Ramos (cell line): ENCODE data around the gene PTPRG.

ENCODE experiments used
- in situ Hi-C: fragments of 300-500 bp; cut with MboI; formaldehyde crosslinking; loops from one replicate; pipeline ENCODE4 v1.14.3; 2022; ENCODE audit warnings: low sequenced_read_pairs; ENCODE audit not compliant: unreplicated experiment

PTPRG gene

GRCh38 chr3:61582287-61582686, 20.9 kb downstream of the PTPRG start:
- in situ Hi-C loops, result no loop called here

GRCh38 chr3:61582846-61583245, 21.5 kb downstream of the PTPRG start:
- in situ Hi-C loops, result no loop called here

GRCh38 chr3:61583890-61584875, 22.8 kb downstream of the PTPRG start:
- in situ Hi-C loops, result no loop called here

- in situ Hi-C loops, result no loop called here
Observed at GRCh38 chr3:61589856-61590255, 28.5 kb downstream of the PTPRG start.

- in situ Hi-C loops, result no loop called here
Observed at GRCh38 chr3:61591300-61591699, 29.9 kb downstream of the PTPRG start.

- in situ Hi-C loops, result no loop called here
Observed at GRCh38 chr3:61593446-61594029, 32.2 kb downstream of the PTPRG start.

GRCh38 chr3:61594144-61594963, 33.0 kb downstream of the PTPRG start:
- in situ Hi-C loops, result no loop called here

GRCh38 chr3:61594964-61595285, 33.6 kb downstream of the PTPRG start:
- in situ Hi-C loops, result no loop called here

GRCh38 chr3:61595288-61595687, 33.9 kb downstream of the PTPRG start:
- in situ Hi-C loops, result no loop called here

GRCh38 chr3:61595826-61596225, 34.5 kb downstream of the PTPRG start:
- in situ Hi-C loops, result no loop called here

GRCh38 chr3:61597906-61598305, 36.5 kb downstream of the PTPRG start:
- in situ Hi-C loops, result no loop called here

- in situ Hi-C loops, result no loop called here
Observed at GRCh38 chr3:61600195-61600594, 38.8 kb downstream of the PTPRG start.

- in situ Hi-C loops, result no loop called here
Observed at GRCh38 chr3:61601831-61602230, 40.5 kb downstream of the PTPRG start.

GRCh38 chr3:61602466-61602865, 41.1 kb downstream of the PTPRG start:
- in situ Hi-C loops, result no loop called here

- in situ Hi-C loops, result no loop called here
Observed at GRCh38 chr3:61605589-61606175, 44.3 kb downstream of the PTPRG start.

GRCh38 chr3:61606196-61606595, 44.8 kb downstream of the PTPRG start:
- in situ Hi-C loops, result no loop called here

- in situ Hi-C loops, result no loop called here
Observed at GRCh38 chr3:61608072-61608471, 46.7 kb downstream of the PTPRG start.

GRCh38 chr3:61608711-61609110, 47.3 kb downstream of the PTPRG start:
- in situ Hi-C loops, result no loop called here

- in situ Hi-C loops, result no loop called here
Observed at GRCh38 chr3:61610316-61610715, 48.9 kb downstream of the PTPRG start.
